Measurements from ENCODE around the gene TMEM72.

Gene TMEM72

DNA sequence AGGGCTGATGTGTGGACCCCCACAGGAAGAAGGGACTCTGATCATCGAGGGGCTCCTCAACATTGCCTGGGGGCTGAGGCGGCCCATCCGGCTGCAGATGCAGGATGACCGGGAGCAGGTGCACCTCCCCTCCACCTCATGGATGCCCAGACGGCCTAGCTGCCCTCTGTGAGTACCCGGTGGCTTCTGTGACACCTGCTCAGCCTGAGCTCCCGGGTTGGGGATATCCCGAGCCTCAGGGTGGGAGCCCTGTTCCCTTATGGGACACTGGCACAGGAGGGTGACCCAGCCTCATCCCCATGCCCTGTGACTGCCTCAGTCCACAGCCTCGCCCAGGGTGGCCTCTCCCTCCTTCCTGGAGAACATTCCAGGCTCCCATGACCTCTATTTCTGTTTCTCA is 71.4 kb downstream of the TMEM72 start:
- Histone ChIP-seq H3K36me3 (ENCODE audit: control insufficient read depth in 2 of 2, insufficient read depth in 2 of 2, low read length in 2 of 2) (peaks cover 8 to 17% of the 10 kb centered on the region in 2 donors), H3K4me3 (ENCODE audit: low read length in 2 of 2) (no peak overlapping the region), H3K27me3 (ENCODE audit: control insufficient read depth in 1 of 2, insufficient read depth in 2 of 2, low read length in 2 of 2) (no peaks in the 10 kb centered on the region), H3K9ac (ENCODE audit: low read length in 2 of 2) (peak overlapping the region in 1 of 2 donors; percentile 61), H3K9me3 (ENCODE audit: control insufficient read depth in 2 of 2, low read length in 2 of 2) (no peaks in the 10 kb centered on the region), H3K27ac (ENCODE audit: low read length) (no peak overlapping the region), H3K4me1 (ENCODE audit: control insufficient read depth, insufficient read depth, low read length) (peaks cover 74% of the 10 kb centered on the region)

DNA sequence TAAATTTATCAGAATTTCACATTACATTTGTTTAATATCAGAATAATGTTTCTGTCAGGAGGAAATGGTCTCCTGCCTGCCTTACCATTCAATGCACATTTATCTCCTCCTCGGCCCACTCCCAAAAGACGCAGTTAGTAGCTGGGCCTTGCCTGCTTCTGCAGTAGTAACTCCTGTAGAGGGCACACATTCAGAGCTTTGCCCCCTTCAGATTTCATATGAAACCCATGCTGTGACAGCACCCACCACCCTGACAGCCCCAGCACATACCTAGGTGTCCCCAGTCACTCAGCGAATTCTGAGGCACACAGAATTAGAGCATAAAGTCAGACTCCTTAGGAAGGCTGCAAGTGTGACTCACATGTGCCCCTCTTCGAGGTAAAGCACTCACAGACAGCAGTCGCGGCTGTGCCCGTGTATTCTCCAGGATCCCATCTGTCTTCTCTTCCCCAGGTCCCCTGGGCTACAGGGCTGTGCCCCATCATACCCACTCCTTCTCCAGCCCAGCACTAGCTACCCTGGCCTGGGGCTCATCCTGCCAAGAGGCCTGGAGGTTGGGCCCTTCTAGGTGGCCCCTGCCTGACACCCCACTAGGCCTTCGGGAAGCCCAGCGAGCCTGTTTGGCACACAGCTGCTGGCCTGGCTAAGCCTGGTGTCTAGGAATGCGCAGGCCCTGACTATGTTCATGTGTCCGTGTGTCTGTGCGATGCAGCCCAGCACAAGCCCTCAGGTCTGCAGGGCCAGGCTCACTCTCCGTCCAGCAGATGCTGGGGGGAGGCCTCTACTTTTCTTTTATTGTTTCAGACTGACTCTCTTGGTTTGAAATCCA is 72.1 kb downstream of the TMEM72 start:
- no peaks in the 10 kb centered on the region for H3K9me3 ChIP-seq (ENCODE audit: control insufficient read depth in 2 of 2, low read length in 2 of 2)
- peaks cover 66% of the 10 kb centered on the region for H3K4me1 ChIP-seq (ENCODE audit: control insufficient read depth, insufficient read depth, low read length)
- no peaks in the 10 kb centered on the region for H3K27me3 ChIP-seq (ENCODE audit: control insufficient read depth in 1 of 2, insufficient read depth in 2 of 2, low read length in 2 of 2)
- no peak overlapping the region for H3K4me3 ChIP-seq (ENCODE audit: low read length in 2 of 2)
- no peak overlapping the region for H3K9ac ChIP-seq (ENCODE audit: low read length in 2 of 2)
- peaks cover 12 to 17% of the 10 kb centered on the region in 2 donors for H3K36me3 ChIP-seq (ENCODE audit: control insufficient read depth in 2 of 2, insufficient read depth in 2 of 2, low read length in 2 of 2)
- no peak overlapping the region for H3K27ac ChIP-seq (ENCODE audit: low read length)

DNA sequence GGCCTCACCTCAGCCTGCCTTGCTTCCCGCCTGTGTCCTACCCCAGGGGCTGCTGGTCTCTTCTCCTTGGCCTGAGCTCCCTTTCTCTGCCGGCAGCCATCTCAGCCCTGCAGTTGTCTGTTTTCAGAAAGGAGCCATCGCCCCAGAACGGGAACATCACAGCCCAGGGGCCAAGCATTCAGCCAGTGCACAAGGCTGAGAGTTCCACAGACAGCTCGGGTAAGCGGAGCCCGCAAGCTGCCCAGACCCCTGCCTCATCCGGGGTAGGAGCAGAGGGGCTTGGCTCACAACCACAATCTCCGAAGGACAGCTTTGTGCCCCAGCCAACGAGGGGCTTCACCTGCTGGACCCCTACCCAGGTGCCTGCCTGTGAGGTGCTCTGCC is 72.8 kb downstream of the TMEM72 start:
- Histone ChIP-seq H3K27ac (ENCODE audit: low read length) (no peak overlapping the region), H3K9ac (ENCODE audit: low read length in 2 of 2) (no peak overlapping the region), H3K27me3 (ENCODE audit: control insufficient read depth in 1 of 2, insufficient read depth in 2 of 2, low read length in 2 of 2) (no peaks in the 10 kb centered on the region), H3K4me3 (ENCODE audit: low read length in 2 of 2) (no peak overlapping the region), H3K9me3 (ENCODE audit: control insufficient read depth in 2 of 2, low read length in 2 of 2) (no peaks in the 10 kb centered on the region), H3K36me3 (ENCODE audit: control insufficient read depth in 2 of 2, insufficient read depth in 2 of 2, low read length in 2 of 2) (peaks cover 17 to 23% of the 10 kb centered on the region in 2 donors), H3K4me1 (ENCODE audit: control insufficient read depth, insufficient read depth, low read length) (peaks cover 60% of the 10 kb centered on the region)

DNA sequence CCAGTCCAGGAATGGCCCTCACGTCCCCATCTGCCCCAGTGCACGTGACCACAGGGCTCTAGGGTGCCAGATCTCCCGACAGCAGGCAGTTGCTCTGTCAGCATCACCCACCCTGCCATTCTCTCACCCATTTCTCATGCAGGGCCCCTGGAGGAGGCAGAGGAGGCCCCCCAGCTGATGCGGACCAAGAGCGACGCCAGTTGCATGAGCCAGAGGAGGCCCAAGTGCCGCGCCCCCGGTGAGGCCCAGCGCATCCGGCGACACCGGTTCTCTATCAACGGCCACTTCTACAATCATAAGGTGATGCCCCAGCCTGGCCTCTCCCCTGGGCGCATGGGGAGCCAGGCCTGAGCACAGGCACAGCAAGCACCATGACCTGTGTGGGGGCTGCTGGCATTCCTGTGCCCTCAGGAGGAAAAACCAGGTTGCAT is 73.5 kb downstream of the TMEM72 start:
- Histone ChIP-seq H3K9me3 (ENCODE audit: control insufficient read depth in 2 of 2, low read length in 2 of 2) (no peaks in the 10 kb centered on the region), H3K27ac (ENCODE audit: low read length) (no peak overlapping the region), H3K4me1 (ENCODE audit: control insufficient read depth, insufficient read depth, low read length) (peaks cover 52% of the 10 kb centered on the region), H3K9ac (ENCODE audit: low read length in 2 of 2) (no peak overlapping the region), H3K4me3 (ENCODE audit: low read length in 2 of 2) (no peak overlapping the region), H3K36me3 (ENCODE audit: control insufficient read depth in 2 of 2, insufficient read depth in 2 of 2, low read length in 2 of 2) (peaks cover 25 to 30% of the 10 kb centered on the region in 2 donors), H3K27me3 (ENCODE audit: control insufficient read depth in 1 of 2, insufficient read depth in 2 of 2, low read length in 2 of 2) (no peaks in the 10 kb centered on the region)

DNA sequence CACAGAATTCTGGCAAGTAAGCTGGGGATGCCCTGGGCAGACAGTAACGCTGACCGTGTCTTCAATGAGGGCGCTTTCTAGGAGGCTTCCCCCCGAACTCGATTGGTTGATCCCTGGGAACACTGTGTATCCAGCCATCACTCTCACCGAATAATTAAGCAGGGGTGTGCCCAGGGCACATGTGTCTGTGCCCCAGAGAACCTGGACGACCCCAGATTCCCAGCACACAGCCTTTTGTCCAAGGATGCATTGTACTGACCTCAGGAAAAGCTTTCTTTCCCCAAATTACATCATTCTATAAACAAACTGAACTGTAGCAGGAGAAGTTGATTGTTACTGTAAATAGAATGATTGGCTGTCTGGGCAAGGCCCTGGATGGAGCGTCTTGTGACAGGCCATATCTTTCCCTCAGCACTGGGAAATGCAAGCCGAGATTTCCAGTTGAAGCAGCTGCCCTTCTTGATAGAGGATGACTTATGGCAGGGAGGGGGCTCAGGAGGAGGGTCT is 74.1 kb downstream of the TMEM72 start:
- Histone ChIP-seq H3K27ac (ENCODE audit: low read length) (peak overlapping the region; percentile 37), H3K9ac (ENCODE audit: low read length in 2 of 2) (no peak overlapping the region), H3K9me3 (ENCODE audit: control insufficient read depth in 2 of 2, low read length in 2 of 2) (no peaks in the 10 kb centered on the region), H3K27me3 (ENCODE audit: control insufficient read depth in 1 of 2, insufficient read depth in 2 of 2, low read length in 2 of 2) (no peaks in the 10 kb centered on the region), H3K36me3 (ENCODE audit: control insufficient read depth in 2 of 2, insufficient read depth in 2 of 2, low read length in 2 of 2) (peaks cover 26 to 31% of the 10 kb centered on the region in 2 donors), H3K4me3 (ENCODE audit: low read length in 2 of 2) (no peak overlapping the region), H3K4me1 (ENCODE audit: control insufficient read depth, insufficient read depth, low read length) (peaks cover 47% of the 10 kb centered on the region)

DNA sequence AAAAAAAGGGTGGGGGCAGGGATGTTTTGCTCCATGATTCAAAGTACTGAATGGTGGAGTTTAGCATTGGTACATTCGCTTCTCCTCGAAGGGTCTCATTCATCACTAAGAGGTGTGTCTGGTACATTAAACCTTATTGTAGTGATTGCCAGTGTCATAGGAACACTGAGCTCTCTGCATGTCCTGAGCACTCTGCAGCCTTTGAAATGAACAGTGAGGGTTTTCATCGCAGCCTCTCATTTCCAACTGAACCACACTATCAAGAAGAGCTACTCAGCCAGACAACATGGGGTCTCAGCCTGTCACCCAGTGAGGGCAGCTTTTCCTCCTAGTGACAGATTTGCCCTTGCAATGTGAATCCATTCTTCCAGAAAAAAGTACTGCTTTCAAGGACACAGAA is 75.0 kb downstream of the TMEM72 start:
- Histone ChIP-seq H3K9me3 (ENCODE audit: control insufficient read depth in 2 of 2, low read length in 2 of 2) (no peaks in the 10 kb centered on the region), H3K4me3 (ENCODE audit: low read length in 2 of 2) (no peak overlapping the region), H3K27ac (ENCODE audit: low read length) (no peak overlapping the region), H3K4me1 (ENCODE audit: control insufficient read depth, insufficient read depth, low read length) (peaks cover 39% of the 10 kb centered on the region), H3K9ac (ENCODE audit: low read length in 2 of 2) (no peak overlapping the region), H3K27me3 (ENCODE audit: control insufficient read depth in 1 of 2, insufficient read depth in 2 of 2, low read length in 2 of 2) (no peaks in the 10 kb centered on the region), H3K36me3 (ENCODE audit: control insufficient read depth in 2 of 2, insufficient read depth in 2 of 2, low read length in 2 of 2) (peaks cover 26 to 31% of the 10 kb centered on the region in 2 donors)

All from stomach smooth muscle (tissue), 2 donors.